Activated CD4-positive, alpha-beta T cell treated with anti-CD3 and anti-CD28 coated beads for 48 hours (primary cell): Measurements from ENCODE around the gene THADA.

ENCODE experiments used
- DNase-seq: peaks from one replicate; pipeline ENCODE4 v3.0.0-alpha.2; 2020

Gene THADA

DNA sequence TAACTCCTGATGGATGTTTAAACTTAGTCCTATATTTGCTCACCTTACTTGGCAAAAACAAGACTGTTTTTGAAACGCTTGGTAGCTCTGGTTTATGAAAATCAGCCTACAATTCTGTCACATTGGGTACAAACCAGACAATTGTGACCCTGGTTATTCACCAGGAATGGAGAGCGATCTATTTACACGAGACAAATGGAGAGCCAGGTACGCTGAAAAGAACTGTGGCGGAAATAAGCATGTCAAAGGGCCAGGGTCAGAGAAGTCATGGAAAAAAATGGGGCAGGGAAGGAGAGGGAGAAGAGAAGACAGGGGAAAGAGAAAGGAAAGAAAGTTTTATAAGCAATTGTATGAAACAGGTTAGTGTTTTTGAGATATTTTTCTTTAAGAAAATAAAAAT is 250.0 kb downstream of the THADA start:
- no peak for DNase-seq

DNA sequence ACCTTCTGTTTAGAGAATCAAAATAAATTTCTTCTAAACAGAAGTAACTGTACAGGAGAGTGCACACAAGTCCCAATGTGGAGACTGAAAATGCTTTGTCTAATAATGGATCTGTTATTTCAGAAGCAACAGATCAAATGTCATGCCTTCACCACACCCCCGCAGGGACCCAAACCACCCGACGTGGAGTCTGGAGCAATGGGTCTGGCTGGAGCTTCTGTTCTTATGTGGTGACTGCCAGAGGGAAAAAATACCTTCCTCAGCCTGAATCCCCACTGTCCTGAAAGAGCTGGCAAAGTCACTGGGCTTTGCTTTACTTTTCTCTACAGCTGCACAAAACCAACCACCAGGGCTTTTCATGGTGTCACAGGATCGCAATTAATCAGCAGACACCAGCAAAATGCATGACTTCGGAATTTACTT is 250.4 kb downstream of the THADA start:
- no peak for DNase-seq

DNA sequence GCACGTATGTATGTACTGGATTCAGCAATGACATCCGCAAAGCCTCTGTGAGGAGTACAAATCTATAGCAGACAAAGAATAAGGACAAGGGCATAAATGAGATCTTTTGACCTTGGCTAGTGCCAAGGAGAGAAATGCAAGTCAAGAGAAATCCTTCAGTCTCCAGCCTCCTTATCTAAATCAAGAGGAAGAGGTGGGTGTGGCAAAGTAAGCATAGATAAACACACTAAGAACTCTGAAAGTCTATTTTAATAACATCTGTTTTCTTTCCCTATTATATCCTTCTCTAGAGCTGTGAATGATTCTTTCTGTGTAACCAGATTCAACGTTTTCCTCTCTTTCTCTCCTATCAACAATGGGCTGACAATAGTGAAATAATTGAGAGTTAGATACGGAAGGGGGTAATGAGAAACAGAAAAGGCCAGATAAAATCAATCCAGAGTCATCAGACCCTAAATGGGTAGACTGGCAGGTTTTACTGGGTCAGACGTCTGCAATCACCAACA is 250.9 kb downstream of the THADA start:
- DNase-seq: no peak

DNA sequence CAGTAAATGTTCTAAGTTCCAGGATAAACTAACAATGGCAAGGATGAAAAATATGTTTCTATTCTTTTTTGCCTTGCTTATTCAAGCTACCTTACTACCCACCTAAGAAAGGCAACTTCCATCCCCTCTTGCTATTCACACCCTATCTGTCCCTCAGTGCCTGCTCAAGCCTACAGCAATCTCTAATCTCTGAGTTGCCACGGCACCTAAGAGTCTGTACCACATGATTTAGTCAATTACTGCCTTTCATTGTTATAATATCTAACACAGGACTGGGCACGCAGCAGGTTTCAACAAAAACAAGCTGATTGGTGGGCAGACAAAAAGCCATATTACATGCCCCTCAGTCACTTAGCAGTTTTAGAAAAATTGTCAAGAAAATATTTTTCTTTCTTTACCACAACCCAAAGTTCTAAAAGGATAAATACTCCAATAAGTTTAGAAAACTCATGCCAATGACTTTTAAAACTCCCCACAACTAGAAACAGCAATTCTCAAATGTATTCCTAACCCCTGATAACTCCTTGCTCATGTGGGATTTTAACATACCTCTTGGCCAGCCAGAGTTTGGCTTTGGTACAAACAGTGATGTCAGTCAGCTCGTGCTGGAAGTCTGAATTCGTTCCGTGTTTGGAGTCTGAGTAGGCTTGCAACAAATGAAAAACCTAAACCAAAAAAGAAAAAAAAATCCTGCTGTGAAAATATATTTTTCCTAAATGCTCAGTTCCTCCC is 252.1 kb downstream of the THADA start:
- DNase-seq: no peak

DNA sequence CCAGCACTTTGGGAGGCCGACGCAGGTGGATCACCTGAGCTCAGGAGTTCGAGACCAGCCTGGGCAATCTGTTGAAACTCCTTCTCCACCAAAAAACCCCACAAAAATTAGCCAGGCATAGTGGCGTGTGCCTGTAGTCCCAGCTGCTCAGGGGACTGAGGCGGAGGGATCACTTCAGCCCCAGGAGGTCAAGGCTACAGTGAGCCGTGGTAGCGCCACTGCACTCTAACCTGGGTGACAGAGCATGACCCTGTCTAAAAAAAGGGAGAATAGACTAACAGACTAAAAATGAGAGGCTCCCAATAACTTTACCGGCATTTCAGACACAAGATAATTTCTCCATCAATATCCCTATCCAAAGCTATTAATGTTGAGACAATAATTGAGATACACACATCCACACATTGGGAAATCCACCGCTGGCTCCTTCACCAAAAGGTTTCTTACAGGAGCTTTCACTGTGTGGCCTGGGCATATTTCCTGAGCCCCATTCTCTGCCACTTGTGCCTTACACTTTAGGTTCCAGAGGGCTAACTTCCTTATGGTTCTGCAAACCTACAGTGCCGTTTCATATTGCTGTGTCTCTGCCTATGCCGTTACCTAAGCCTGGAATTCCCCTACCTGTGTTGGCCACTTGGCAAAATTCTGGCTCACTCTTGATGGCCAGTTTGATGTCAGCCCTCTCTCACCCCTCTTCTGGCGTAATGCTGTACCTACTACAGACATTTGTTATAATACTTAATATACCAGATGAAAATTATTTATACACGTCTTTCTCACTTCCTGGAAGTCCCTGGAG is 253.7 kb downstream of the THADA start:
- DNase-seq: no peak

DNA sequence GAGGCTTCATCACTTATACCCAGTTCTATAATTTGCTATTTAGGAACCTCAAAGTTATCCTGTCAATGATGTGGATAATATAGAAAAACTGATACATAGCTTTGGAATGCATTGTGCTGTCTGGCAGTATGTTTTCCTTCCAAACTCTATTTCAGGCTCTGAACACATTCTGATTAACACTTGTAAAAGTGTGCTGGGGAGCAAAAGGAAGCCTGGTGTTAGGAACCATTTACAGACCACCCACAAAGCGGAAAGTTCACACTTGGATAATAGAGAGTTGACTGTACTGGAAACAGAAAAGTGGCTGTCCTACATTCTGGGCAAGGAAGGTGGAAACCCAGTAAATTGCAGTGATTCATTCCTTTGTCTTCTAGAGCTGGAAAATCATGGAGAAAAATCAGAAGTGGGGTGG is 254.9 kb downstream of the THADA start:
- no peak for DNase-seq

DNA sequence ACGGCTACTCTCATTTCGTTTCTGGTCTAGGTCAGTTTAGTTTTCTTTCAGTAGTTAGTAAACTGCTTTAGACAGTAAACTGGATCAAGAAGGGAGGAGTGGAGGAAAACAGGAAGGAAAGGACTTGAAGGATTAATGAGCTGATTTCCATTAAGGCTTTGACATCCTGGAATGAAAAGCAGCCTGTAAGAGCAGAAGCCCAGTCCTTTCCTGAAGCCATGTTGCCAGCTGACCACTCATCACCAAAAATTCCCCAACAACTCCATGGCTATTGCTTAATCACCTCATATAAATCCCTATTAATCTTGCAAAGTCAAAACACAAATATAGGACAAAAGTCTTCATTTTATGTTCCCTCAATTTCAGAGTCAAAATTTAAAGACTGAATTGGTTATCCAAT is 255.8 kb downstream of the THADA start:
- no peak for DNase-seq

DNA sequence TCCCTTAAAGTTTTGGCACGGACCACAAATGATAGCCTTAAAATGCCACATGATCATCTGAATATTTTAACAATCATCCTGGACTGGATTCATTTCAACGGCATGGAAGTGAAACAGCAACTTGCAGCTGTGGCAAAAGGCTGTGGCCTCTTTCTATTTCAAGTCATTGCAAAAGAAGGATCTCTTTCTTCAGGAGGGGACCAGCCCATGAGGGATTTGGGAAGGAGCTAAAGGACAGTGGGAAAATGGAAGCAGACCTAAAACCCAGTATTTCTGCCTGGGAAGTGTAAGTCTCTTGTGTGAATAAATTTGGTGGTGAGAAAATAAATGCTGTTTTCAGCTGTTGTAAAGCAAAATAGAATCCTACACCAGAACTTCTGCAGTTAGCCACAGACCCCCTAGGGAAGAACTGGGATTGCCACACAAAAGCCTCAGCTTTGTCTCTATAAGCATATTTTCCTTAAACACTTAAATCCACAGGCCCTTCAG is 262.1 kb downstream of the THADA start:
- DNase-seq: no peak

DNA sequence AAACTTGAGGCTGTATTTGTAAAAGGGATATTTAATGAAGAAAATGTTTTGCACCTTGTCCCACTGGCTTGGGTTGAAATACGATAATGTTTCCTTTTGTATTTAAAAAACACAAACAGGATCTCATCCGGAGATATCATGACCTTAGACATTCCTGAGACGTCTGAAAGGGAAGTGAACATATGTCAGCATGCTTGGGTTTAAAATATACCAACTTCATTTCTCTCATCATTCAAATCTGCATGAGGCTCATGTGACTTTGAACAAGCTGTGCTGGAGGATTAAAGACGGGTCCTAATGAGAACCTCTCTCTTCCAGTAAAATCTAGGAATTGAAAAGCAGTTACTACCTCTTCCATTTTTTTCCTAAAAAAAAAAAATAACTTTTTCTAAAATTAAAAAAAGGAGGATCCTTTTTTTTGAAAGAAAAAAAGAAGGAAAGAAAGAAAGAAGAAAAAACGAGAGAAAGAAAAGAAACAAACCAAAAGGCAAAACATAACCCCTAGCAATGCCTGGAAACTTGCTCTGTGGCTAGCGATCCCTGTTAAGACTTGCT is 262.7 kb downstream of the THADA start:
- no peak for DNase-seq

DNA sequence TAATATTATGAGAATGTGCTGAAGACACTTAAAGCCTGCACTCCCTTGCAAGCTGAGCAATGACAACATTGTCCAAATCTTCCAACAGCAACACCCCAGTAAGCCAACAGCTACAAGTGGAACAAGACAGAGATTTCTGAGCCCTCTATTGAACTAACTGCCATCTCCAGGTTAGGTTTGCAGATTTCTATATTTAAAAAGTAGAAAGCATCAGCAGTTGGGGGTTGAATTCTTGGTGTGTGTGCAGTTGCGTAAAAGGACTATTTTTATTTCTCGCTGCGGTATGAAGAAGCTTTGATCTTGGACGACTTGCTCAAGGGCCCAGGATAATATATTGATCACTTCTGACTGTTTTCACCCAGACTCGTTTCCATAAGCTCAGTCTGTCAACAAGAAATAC is 263.2 kb downstream of the THADA start:
- DNase-seq: no peak

DNA sequence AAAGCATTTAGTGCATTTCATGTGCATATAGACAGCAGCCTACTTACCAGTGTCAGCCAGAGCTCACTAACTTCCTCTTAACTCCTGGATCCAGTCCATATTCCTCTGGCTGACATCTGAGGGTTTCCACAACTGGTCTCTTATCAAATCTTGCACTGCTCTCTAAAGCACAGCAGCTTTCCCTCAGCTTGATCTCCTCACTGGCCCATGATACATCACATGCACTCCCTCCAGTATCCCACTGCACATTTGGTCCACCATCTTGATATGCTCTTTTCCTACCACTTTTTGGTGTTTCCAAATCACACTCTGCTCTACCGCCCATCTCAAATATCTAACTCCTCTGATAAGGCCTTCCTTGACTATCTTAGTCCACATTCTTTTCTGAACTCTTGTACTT is 264.4 kb downstream of the THADA start:
- DNase-seq: no peak

DNA sequence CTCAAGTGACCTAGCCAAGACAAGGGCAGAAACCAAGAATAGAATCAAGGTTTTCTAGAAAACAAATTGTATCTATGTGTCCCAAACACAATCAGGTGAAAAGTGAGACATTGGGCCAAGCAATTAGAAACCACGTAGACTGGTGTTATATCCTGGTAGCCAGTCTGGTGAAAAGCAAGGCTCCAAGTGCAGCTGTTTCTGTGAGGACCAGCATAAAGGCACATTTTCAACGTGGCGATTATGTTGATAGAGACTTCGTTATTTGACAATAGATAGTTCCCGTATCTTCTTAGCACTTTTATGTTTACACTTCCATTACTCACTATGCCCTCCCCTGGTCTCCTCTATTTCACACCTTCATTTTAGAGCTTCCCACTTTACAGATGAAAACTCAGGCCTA is 266.2 kb downstream of the THADA start:
- DNase-seq: no peak

DNA sequence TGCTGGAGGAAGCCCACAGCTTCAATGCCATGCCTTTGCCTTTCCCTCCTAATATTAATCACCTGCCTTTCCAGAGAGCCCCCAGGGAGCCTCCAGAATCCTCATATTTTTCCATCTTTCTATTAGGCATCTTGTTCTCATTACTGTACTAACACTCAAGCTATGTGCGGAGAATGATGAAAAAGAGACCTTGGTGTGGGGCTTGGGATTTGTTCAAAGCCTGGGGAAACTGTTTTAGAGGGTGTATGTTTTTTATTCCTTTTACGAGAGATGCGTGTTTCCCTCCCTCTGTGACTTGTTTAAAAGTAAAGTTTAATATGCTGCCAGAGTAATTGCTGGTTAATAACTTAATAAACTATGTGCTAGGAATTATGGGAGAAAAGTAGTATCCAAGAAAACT is 267.0 kb downstream of the THADA start:
- DNase-seq: no peak

DNA sequence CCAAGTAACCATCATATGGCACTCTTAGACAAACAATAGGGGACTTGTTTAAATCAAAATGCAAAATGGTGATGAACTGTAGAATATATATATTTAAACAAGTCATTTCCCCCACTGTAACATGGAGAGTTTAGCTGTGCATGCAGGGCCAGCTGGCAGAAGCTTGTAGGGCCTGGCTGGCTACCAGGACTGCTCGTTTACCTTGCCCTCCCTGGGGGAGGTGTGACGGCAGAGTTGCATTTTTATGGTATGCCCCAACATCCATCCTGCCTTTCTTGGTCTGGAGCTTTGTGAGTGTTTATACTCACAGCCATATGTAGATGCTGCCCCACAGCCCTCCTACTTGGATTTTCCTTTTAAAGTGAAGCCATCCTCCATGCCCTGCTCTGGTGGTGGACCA is 267.7 kb downstream of the THADA start:
- DNase-seq: no peak

DNA sequence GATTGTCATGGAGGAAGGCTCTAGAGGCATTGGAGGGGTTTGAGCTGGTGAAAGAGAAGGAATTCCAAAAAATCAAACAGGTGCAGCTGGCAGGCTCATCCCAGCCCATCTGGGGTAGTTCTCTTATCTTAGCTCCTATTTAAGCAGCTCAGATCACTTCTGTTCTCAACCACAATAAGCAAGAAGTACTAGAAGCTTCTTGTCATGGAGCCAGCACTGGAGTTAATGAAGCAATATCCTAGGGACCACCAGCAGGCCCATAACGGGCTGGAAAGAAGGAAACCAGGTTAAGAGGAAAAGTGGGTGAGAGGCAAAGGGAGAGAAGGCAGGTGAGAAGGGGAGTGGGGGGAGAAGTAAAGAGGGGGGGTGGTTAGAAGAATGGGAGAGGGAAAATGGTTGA is 268.7 kb downstream of the THADA start:
- DNase-seq: no peak

DNA sequence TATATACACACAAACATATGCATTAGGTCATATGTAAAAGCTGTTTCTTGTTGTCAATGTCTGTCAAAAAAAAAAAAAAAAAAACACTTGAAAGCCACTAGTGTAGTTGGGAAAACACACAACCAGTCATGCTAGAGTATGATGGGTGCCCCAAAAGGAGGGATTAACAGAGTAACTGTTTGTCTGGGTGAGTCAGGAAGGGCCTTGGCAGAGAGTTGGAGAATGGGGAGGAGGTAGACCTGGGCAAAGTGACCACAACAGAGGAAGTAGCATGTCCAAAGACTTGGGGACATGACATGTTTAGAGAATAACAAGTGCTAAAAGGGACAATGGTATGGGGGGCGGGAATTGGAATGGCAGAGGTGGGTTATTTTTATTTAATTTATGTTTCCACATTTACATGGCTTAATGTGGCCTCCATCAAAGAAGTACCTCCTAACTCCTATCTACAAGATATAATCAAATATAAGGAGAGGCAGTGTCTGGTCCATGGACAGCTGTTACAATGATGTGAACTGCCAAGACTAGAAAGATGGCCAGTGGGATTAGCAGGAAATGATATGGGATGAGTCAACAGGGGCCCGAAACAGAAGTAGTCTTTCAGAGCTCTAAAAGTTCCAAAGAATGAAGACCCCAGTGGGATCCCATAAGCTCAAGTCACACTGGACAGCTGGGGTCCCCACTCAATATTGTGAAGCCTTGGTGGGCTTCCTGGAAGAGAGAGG is 269.6 kb downstream of the THADA start:
- DNase-seq: no peak

DNA sequence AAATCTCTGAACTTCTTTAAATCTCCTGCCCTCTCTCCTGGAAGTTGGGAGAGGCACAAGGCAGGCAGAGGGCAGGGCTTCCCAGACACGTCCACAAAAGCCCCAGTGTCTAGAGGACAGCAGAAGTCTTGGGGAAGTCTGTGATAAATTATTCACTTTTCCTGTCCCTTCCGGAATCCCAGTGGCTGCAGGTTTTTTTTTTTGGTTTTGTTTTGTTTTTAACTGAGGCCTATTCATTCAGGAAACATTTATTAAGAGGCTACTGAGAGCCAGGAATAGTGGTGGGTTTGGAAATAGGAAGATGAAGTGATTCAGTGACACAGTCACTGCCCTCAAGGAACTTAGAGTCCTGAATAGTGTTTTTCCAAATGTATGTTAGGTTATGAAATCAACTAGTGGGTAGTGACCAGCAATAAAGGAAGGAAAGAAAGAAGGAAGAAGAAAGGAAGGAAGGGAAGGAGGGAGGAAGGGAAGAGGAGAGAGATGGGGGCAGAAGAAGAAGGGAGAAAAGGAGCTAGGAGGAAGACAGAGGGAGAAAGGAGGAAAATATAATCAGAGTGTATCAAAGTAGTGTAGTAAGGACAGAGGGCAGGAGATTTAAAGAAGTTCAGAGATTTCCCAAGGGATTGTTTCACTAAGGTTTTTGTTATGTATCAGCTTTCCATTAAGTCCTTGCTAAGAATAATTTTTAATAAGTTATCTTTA is 270.6 kb downstream of the THADA start:
- no peak for DNase-seq

DNA sequence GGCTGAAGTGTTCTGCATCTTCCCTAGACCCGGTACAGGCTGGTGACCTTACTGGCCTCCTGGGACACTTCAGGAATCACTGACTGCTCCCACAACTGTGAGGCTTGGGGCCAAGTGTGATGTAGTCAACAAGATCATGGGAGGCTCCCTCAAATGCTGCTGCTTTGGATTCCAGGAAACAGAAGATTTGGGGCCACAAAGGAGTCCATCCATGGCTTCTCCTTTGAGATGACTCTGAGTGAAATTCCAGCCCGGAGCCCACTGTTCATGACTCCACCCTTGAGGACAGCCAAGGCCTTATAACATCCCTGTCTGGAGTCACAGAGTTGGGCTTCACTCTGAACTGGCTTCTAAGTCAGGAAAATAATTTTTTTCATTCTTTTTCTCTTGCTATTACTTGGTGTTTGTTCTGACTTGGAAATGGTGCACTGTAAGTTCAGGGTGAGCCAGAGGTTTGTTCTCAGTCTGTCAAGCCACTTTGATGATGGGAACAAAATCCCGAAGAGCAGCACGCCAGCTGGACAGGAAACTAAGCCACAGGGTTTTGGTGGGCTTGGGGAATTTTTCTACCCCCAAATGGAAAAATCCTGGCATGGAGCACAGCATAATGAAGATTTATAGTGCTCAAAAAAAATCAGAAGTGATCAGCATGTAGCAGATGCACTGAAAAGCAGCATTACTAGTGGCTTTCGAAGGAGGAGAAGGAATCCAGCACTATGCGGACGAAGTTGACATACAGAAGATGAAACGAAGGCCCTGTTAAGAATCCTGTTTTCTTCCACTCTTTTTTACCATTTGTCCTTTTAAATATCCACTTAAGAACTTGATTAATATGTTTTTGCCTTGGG is 271.4 kb downstream of the THADA start:
- DNase-seq: no peak

DNA sequence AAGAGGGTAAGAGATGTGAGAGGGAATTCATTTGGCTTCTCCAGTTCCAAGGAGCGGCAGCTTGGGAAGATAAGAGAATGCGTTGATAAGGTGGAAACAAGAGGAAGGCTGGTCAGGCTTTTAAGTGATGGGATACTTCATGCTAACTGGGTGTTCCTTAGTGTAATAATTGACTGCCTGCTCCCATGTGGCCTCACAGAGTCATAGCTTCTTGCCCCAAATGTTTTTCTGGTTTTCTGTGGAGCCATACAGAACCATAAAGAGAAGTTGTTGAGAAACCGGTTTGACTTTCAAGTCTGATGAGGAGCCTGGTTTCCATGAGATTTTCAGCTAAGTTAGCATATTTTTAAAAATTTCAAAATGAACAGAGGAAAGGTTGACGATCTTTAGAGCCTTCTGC is 272.0 kb downstream of the THADA start:
- DNase-seq: no peak

DNA sequence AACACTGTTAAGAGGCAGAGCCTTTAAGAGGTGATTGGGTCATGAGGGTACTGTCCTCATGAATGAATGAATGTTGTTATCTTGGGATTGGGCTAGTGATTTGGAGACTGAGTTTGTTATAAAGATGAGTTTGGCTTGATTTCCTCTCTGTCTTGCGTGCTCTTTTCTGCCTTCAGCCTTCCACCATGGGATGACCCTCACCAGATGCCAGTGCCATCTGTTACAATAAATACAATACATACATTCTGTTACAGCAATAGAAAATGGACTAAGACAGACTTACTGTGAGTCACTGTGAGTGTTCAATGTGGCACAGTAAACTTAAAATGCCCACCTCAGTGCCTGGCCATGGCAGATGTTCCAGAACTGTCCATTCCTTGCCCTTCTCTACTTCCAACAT is 274.4 kb downstream of the THADA start:
- no peak for DNase-seq

DNA sequence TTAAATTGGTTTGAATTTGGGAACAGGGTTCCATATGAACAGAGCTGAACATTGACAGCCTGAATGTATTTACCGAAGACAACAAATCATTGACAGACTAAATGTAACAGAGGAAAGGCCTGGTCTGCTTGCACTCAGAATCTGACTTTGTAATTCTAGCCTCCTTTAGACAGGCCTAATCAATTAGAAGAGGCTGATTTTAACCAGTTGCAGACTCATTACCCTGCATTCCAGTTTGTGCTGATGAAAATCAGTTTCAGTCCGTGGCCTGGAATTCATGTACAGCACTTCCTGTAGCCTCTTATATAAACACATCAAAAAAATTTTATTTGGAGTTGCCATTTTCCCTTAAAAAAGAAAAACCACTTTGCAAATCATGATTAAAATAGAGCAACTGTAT is 276.3 kb downstream of the THADA start:
- DNase-seq: no peak

DNA sequence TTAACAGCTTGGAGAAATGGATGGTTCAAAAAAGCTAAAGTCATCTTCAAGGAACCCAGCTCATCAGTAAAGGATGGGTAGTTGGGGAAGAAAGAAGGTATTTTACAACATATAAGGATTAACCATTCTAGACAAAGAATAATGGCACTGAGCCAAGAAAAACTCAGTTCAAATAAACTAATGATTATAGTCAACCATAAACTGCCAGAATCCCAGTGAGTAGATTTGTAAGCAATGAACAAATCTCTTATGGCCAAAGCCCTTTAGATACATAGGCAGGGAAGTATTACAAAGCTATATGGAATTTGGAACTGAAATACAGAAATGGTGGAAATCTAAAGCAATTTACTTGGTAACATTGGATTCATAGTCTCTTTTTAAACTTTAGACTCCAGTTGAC is 277.0 kb downstream of the THADA start:
- no peak for DNase-seq
